Heart right ventricle (tissue), 16 donors: ENCODE data around the gene TAS2R39. TPM values are rescaled to one million over a fixed set of nuclear protein-coding genes. Genes with fewer than 3 reads are reported as not detected.

Source experiments
- ATAC-seq, 8 donors: fragments of 200-7000 bp; cut with Tn5 transposase; one replicate each; pipeline ENCODE4 v1.9.1; 2020; ENCODE audit warnings: mild to moderate bottlenecking in 8 of 8, moderate library complexity in 8 of 8, moderate number of reproducible peaks in 1 of 8
- DNase-seq, 2 donors: peaks; one replicate each; pipeline ENCODE4 v3.0.0-alpha.2; 2020
- H3K27ac ChIP-seq, 10 donors: fragments of 200-600 bp; sonication (generic) in 2 of 10; one replicate each; pipeline versions ENCODE4 v1.5.0 to v1.8.0; 2020 to 2022; ENCODE audit warnings: mild to moderate bottlenecking in 3 of 10
- H3K27me3 ChIP-seq, 7 donors: fragments of 200-600 bp; one replicate each; pipeline ENCODE4 v1.8.0; 2021 to 2022; ENCODE audit warnings: mild to moderate bottlenecking in 2 of 7
- H3K36me3 ChIP-seq, 9 donors: fragments of 200-600 bp; sonication (generic) in 1 of 9; one replicate each; pipeline versions ENCODE4 v1.5.0 to v1.8.0; 2020 to 2022; ENCODE audit warnings: mild to moderate bottlenecking in 2 of 9
- H3K4me1 ChIP-seq, 9 donors: fragments of 200-600 bp; sonication (generic) in 1 of 9; one replicate each; pipeline versions ENCODE4 v1.5.0 to v1.8.0; 2020 to 2022; ENCODE audit warnings: mild to moderate bottlenecking in 4 of 9
- H3K4me3 ChIP-seq, 10 donors: fragments of 200-600 bp; sonication (generic) in 2 of 10; one replicate each; pipeline versions ENCODE4 v1.5.0 to v1.8.0; 2020 to 2022; ENCODE audit warnings: mild to moderate bottlenecking in 7 of 10, moderate library complexity in 2 of 10
- H3K9me3 ChIP-seq, 11 donors: fragments of 200-600 bp in 10 of 11; sonication (generic) in 2 of 11; one replicate each; pipeline versions ENCODE4 v1.5.0 to v1.8.0; 2013 to 2022; ENCODE audit warnings: mild to moderate bottlenecking in 2 of 11, control low read depth in 1 of 11, moderate library complexity in 1 of 11
- CTCF ChIP-seq, 9 donors: fragments of 200-600 bp; sonication (generic) in 2 of 9; IDR thresholded peaks; one replicate each; pipeline versions ENCODE4 v1.5.0 to v1.8.0; 2021 to 2022; ENCODE audit warnings: antibody characterized with exemption in 9 of 9, mild to moderate bottlenecking in 5 of 9, moderate library complexity in 1 of 9
- WGBS, 2 donors: extraction: QIAGEN DNeasy Blood & Tissue Kit; methylation state at CpG; one replicate each; pipeline ENCODE4 v1.1.7; 2013; ENCODE audit warnings: inconsistent platforms in 1 of 2; 5-methylcytosine and 5-hydroxymethylcytosine counted together
- intact Hi-C, 10 donors: fragments of 100-400 bp; cut with DNase I; formaldehyde crosslinking; loops; one replicate each; pipeline versions ENCODE4 v1.11.1 to v1.14.2; 2022
- polyA plus RNA-seq, 2 donors: library from polyadenylated mRNA; stranded (reverse); fragments of 200-250 nt; gene quantifications; one replicate each; pipeline ENCODE4 v1.2.3, GENCODE V29; 2013
- total RNA-seq, 10 donors: library from RNA; stranded (reverse); fragmentation: NEBNext Ultra II Directional in 3 of 10; extraction: Animal tissue kit (Norgen Biotek cat#: 25700) in 3 of 10; gene quantifications; one replicate each; pipeline versions ENCODE4 v1.2.1 to v1.2.4, GENCODE V29; 2021 to 2023
- donor health status: Arrhythmogenic right ventricular cardiomyopathy.
- donor health status: ischemic (EF 13 %, LVEDD 7.1; RV severe dilation, severe dysfunction).
- donor health status: healthy with polysubstance abuse.
- donor health status: DM: no; HTN: yes; CAD: no.
- donor health status: DM: no; HTN: no; CAD: no.
- donor health status: ischemic (EF 25% LVEDD 6.9; RV normal size, moderate dysfunction).
- donor health status: ischemic (EF 25% LVEDD 5.7; RV mildly dilated, moderate dysfunction).
- donor health status: healthy.
- donor health status: DM: yes; HTN: yes; CAD: no.
- donor health status: Ischemic cardiomyopathy.
- donor health status: ischemic (EF 35%, LVEDD 5.7; RV mildly dilated, moderate dysfunction).
- donor health status: nonischemic (EF 11% LVEDD 7.7; RV severe dilation, severe dysfunction).
- donor health status: DM: yes; HTN: yes; CAD: no.
- donor health status: PGD.
- donor health status: ischemic (EF 29% LVEDD 5.4; RV normal size, mild dysfunction).
- donor health status: nonischemic (EF 23%, LVEDD 6.1; RV moderate dilation, normal function).

Gene TAS2R39
- total and polyA plus RNA-seq, 12 donors, result not detected

GRCh38 chr7:143181349-143181748 is 1.9 kb upstream of the TAS2R39 start:
- no peak overlapping the region for H3K4me3 ChIP-seq
- H3K9me3 ChIP-seq, result peaks cover 0 to 45% (median 24%) of the 10 kb centered on the region in 11 donors
- ATAC-seq (no peak), DNase-seq (no peak)
- no peaks in the 10 kb centered on the region for H3K4me1 ChIP-seq
- no peak overlapping the region for H3K27ac ChIP-seq
- no peaks in the 10 kb centered on the region for H3K36me3 ChIP-seq
- 85 to 87% methylated on average over 2 of the region's 2 CpGs for WGBS, 2 donors
- TF ChIP-seq CTCF (IDR thresholded peaks at IDR 0.05), result no peak
- intact Hi-C loops, result no loop called here
- H3K27me3 ChIP-seq, result no peaks in the 10 kb centered on the region

GRCh38 chr7:143185551-143185950 is 2.3 kb downstream of the TAS2R39 start:
- Histone ChIP-seq H3K4me1 (no peaks in the 10 kb centered on the region), H3K9me3 (peaks cover 0 to 5% (median 0%) of the 10 kb centered on the region in 11 donors), H3K27ac (no peak overlapping the region), H3K36me3 (no peaks in the 10 kb centered on the region), H3K4me3 (no peak overlapping the region), H3K27me3 (no peaks in the 10 kb centered on the region)
- TF ChIP-seq CTCF (IDR thresholded peaks at IDR 0.05), result no peak
- 65 to 71% methylated on average over 1 of the region's 1 CpG for WGBS, 2 donors
- DNase-seq, result no peak
- intact Hi-C loops, result no loop called here
- ATAC-seq, result no peak

- whole genome bisulfite sequencing, 2 donors, result 73 to 76% methylated on average over 6 of the region's 6 CpGs
- DNase-seq, result no peak
- TF ChIP-seq CTCF (IDR thresholded peaks at IDR 0.05), result no peak
- ATAC-seq, result no peak
- Histone ChIP-seq H3K4me1 (no peaks in the 10 kb centered on the region), H3K27me3 (no peaks in the 10 kb centered on the region), H3K36me3 (no peaks in the 10 kb centered on the region), H3K27ac (no peak overlapping the region), H3K4me3 (no peak overlapping the region), H3K9me3 (peaks cover 0 to 2% (median 0%) of the 10 kb centered on the region in 11 donors)
- intact Hi-C loops, result no loop called here
Observed at GRCh38 chr7:143188994-143189393, 5.8 kb downstream of the TAS2R39 start.

- DNase-seq (no peak), ATAC-seq (no peak)
- Histone ChIP-seq H3K36me3 (no peaks in the 10 kb centered on the region), H3K27ac (no peak overlapping the region), H3K4me3 (no peak overlapping the region), H3K9me3 (peaks cover 0 to 30% (median 2%) of the 10 kb centered on the region in 11 donors), H3K4me1 (no peaks in the 10 kb centered on the region), H3K27me3 (no peaks in the 10 kb centered on the region)
- intact Hi-C loops, result no loop called here
- no peak for TF ChIP-seq CTCF (IDR thresholded peaks at IDR 0.05)
- WGBS, 2 donors, result 84 to 89% methylated on average over 2 of the region's 2 CpGs
Observed at GRCh38 chr7:143193880-143194279, 10.7 kb downstream of the TAS2R39 start.
